GM21786 (cell line): Measurements from ENCODE around the gene CCBE1.

Source experiments
- ATAC-seq: cut with Tn5 transposase; IDR thresholded peaks from one replicate; pipeline ENCODE4 v1.9.1; 2021; ENCODE audit not compliant: unreplicated experiment

Gene CCBE1

DNA sequence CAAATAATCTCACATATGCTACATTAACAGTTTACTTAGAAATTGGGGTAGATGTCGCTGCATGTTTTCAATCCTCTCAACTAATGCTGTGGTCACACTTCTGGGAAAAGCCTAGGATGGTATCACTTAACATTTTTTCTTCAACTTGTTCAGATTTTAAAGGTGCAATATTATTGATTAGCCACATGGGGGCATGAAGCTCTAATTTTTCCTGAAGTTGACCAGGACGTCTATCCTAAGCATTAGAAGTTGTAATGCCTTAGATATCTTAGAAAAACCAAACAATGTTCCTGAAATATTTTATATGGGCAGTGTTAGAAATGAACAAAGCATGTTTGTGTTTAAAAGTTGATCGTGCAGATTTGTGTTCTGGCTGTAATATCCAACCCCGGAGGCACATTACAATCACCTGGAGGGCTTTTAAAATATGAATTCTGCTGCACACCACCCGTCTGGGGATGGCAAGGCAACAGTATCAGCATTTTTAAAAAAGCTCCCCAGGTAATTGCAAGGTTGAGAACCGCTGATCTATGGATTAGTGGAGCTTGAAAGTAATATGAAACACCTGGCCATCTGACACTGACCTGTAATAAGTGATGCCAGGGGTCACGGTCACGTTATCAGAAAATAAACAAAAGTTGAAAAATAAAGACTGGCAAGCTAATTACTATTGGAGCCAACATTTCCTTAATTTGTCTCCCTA is 237.7 kb downstream of the CCBE1 start:
- no peak for ATAC-seq

GRCh38 chr18:59458575-59458974 is 238.6 kb downstream of the CCBE1 start:
- ATAC-seq, result no peak

- ATAC-seq, result no peak
These were observed 240.6 kb downstream of the CCBE1 start for GRCh38 chr18:59456657-59457056.

DNA sequence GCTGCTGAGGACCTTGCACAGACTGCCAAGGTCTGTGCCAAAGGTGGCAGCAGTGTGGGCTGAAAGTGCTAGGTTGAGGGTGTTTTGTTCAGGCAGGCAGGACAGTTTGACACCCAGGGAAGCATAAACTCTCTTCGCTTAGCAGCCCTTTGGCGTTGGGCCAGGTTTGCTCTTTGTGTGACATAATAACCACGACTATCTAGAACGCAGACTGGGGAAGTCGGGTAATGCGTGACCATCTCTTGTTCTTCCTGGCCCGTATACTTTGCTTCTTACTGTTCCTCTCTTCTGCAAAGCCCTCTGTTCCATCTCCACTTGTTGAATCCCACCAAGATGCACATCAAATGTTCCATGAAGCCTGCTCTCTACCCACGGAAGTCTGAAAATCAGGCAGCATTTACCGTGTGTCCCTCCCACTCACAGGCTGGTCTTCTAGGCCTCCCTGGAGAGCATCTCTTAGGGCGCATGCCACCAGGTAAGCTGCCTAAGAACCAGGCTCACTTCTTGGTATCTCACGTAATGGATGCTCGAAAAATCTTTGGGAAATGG is 241.4 kb downstream of the CCBE1 start:
- no peak for ATAC-seq

- no peak for ATAC-seq
These were observed 242.1 kb downstream of the CCBE1 start for GRCh38 chr18:59454909-59455727.

DNA sequence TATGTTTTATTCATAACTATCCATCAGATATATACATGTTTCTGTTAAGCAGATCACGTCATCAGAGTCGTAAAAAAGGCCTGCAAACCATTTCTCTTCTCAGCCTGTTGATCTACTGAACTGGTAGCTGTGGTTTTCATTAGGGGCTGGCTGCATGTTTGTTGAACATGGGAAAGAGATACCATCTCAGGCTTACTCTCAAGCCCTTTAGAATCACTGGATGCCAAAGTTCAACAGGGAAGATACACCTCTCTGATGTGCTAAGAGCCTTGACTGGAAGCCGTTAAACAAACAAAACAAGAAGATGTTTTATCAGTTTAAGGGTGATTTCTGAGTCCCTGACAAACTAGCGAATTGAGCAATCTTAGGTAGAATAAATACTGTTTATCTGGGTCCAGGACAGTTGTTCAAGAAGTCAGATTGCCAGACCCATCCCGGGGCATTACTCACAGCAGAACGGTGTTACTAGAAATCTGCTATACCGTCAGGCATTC is 243.7 kb downstream of the CCBE1 start:
- ATAC-seq, result no peak

DNA sequence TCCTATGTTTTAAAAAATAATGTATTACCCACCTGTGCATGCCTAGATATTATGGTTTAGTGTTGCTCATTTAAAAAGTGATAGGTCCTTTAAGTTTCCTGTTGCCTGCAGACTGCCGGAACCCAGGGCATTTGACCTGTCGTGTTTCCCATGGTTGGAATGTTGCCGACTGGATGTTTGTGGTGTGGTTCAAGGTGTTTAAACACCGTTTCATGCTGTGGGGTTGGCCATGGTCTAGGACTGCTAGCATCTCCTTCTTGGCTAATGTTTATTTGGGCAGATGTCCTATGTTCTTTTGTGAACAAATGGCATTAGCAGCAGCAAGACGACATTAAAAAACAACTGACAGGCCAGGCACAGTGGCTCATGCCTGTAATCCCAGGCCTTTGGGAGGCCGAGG is 245.3 kb downstream of the CCBE1 start:
- ATAC-seq, result no peak

DNA sequence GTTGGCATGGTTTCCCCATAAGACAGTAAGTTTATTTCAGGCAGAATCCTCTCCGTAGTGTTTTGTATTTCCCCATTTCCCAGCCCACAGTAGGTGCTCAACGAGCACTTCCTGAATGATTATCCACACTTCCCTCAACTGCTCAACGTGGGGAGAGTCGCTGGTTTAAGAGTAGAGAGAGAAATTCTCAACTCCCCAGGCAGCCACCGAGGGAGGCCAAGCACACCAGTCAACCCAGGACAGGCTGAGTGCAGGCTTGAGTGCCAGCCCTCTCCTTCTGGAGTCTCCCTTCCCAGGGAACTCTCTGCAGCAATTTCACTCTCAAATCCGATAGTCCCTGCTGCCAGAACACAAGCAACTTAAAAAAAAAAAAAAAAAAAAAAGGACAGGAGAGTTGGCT is 246.2 kb downstream of the CCBE1 start:
- ATAC-seq, result no peak

- ATAC-seq, result no peak
These were observed 248.7 kb downstream of the CCBE1 start for GRCh38 chr18:59448546-59448945.

GRCh38 chr18:59446012-59446411 is 251.2 kb downstream of the CCBE1 start:
- ATAC-seq, result no peak

GRCh38 chr18:59437851-59438569 is 259.2 kb downstream of the CCBE1 start:
- ATAC-seq, result no peak

GRCh38 chr18:59432803-59433597 is 264.2 kb downstream of the CCBE1 start:
- no peak for ATAC-seq

DNA sequence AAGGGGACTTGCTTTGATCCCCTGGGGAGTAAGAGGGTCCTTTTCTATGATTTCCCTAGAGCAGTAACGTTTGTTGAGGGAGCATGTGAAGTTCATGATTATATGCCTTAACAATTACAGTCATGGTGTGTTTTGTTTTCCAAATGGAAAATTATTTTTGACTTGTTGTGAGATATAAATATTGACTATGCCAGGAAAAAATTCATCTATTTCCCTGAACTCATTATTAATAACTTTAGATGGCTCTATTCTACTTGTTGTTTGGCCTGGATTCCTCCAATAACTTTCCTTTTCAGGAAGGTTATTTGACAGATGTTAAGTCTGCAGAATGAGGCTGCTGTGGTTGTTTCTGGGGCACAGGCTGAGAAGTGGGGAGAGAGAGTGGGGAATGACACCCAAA is 266.1 kb downstream of the CCBE1 start:
- no peak for ATAC-seq

- no peak for ATAC-seq
These were observed 267.6 kb downstream of the CCBE1 start for GRCh38 chr18:59429608-59430007.

DNA sequence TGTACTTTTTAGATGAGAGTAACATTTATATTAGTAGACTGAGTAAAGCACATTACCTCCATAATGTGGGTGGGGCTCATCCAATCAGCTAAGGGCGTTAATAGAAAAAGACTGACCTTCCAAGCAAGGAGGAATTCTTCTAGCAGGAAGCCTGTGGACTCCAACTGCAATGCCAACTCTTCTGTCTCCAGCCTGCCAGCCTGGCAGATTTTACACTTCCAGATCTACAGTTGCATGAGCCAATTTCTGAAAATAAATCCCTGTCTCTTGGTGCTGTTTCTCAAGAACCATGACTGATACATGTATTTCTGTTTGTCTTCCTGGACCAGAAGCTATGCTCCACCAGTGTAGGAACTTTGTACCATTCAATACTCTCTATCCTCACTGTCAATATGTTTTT is 269.2 kb downstream of the CCBE1 start:
- no peak for ATAC-seq

- ATAC-seq, result no peak
These were observed 270.4 kb downstream of the CCBE1 start for GRCh38 chr18:59426855-59427254.

- no peak for ATAC-seq
These were observed 274.0 kb downstream of the CCBE1 start for GRCh38 chr18:59423259-59423658.

- no peak for ATAC-seq
These were observed 277.0 kb downstream of the CCBE1 start for GRCh38 chr18:59420244-59420643.

DNA sequence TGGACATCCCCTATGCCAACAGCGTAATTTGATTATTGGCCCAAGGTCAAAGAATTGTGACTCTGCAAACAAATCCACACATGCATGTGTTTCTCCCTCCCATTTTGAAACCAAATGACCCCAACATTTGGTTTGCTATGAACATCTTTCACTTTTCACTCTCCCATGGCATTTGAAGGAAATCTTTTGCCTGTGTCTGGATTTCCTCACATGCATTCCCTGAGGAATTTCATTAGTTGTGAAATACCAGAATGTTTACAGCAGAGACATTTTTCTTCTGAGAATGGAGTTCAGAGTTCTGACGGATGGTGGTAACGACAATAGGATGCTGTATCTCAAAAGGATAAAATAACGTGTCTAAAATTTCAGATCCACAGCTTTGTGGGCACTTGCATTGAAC is 277.8 kb downstream of the CCBE1 start:
- ATAC-seq, result no peak

GRCh38 chr18:59416818-59417217 is 280.4 kb downstream of the CCBE1 start:
- ATAC-seq, result no peak
